ENCODE results near the gene GARNL3. TPM values are rescaled to one million over a fixed set of nuclear protein-coding genes. Genes with fewer than 3 reads are reported as not detected.

The GARNL3 gene
- total RNA-seq, 1 donor: 5.8 TPM

DNA sequence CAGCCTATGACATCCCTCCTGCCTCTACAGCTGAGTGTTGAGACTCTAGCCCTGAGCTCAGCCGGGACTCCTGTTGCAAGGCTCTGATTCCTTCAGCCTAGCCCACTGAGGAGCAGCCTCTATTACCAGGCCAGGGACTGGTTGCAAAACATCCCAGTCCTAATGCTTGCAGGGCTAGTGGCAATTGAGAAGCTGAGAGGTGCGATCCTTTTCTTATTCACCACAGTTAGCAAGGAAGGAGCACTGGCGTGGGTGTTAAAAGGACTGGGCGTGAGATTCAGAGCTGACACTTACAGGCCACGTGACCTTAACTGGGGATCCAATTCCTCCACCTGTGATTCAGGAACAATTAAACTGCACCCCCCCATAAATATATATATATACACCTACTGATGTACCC lies 58.8 kb downstream of the GARNL3 start:
- no peak overlapping the region for H3K4me2 ChIP-seq (ENCODE audit: insufficient read depth, low read length)
- H3K27ac ChIP-seq (ENCODE audit: low read depth, low read length): no peak overlapping the region
- H3K9me3 ChIP-seq (ENCODE audit: low read depth, low read length): no peaks in the 10 kb centered on the region
- H3K4me3 ChIP-seq (ENCODE audit: insufficient read depth, low read length): no peak overlapping the region
- H2AFZ ChIP-seq (ENCODE audit: low read length): no peak overlapping the region
- no peak for DNase-seq (ENCODE audit: insufficient read length, low spot score, missing footprints)
- peaks cover 7% of the 10 kb centered on the region for H3K4me1 ChIP-seq (ENCODE audit: insufficient read depth, low read length)
- no peaks in the 10 kb centered on the region for H3K27me3 ChIP-seq (ENCODE audit: insufficient read depth, low read length)
- no peaks in the 10 kb centered on the region for H3K36me3 ChIP-seq (ENCODE audit: insufficient read depth, low read length)
- no peaks in the 10 kb centered on the region for H3K79me2 ChIP-seq (ENCODE audit: insufficient read depth, low read length)
- H4K20me1 ChIP-seq (ENCODE audit: insufficient read depth, low read length): no peaks in the 10 kb centered on the region
- TF ChIP-seq, protein P1, sequence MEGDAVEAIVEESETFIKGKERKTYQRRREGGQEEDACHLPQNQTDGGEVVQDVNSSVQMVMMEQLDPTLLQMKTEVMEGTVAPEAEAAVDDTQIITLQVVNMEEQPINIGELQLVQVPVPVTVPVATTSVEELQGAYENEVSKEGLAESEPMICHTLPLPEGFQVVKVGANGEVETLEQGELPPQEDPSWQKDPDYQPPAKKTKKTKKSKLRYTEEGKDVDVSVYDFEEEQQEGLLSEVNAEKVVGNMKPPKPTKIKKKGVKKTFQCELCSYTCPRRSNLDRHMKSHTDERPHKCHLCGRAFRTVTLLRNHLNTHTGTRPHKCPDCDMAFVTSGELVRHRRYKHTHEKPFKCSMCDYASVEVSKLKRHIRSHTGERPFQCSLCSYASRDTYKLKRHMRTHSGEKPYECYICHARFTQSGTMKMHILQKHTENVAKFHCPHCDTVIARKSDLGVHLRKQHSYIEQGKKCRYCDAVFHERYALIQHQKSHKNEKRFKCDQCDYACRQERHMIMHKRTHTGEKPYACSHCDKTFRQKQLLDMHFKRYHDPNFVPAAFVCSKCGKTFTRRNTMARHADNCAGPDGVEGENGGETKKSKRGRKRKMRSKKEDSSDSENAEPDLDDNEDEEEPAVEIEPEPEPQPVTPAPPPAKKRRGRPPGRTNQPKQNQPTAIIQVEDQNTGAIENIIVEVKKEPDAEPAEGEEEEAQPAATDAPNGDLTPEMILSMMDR (IDR thresholded peaks at IDR 0.05; ENCODE audit: extremely low read depth, low read depth, low read length): no peak

DNA sequence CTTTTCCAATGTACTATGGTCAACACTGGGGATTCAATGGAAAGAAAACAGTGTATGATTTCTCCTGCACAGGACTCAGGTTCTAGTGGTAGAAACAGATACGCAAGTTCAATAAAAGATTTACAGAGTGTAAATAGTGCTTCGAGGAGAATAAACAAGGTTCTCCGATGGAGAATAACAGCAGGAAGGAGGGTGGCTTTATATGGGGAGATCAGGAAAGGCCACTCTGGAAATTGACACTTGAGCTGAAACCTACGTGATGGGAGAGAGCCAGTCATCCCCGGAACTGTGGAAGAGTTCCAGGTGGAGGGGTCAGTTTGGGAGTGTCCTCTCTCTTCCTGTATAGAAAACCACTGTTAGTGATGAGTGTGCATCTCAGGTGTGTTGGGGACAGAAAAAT lies 65.9 kb downstream of the GARNL3 start:
- no peaks in the 10 kb centered on the region for H3K9me3 ChIP-seq (ENCODE audit: low read depth, low read length)
- no peak for DNase-seq (ENCODE audit: insufficient read length, low spot score, missing footprints)
- H3K27me3 ChIP-seq (ENCODE audit: insufficient read depth, low read length): peaks cover 4% of the 10 kb centered on the region
- H3K4me2 ChIP-seq (ENCODE audit: insufficient read depth, low read length): no peak overlapping the region
- no peaks in the 10 kb centered on the region for H3K79me2 ChIP-seq (ENCODE audit: insufficient read depth, low read length)
- peaks cover under 1% of the 10 kb centered on the region for H3K4me1 ChIP-seq (ENCODE audit: insufficient read depth, low read length)
- no peaks in the 10 kb centered on the region for H3K36me3 ChIP-seq (ENCODE audit: insufficient read depth, low read length)
- H2AFZ ChIP-seq (ENCODE audit: low read length): no peak overlapping the region
- no peak overlapping the region for H3K4me3 ChIP-seq (ENCODE audit: insufficient read depth, low read length)
- TF ChIP-seq, protein P1 (IDR thresholded peaks at IDR 0.05; ENCODE audit: extremely low read depth, low read depth, low read length): no peak
- no peak overlapping the region for H3K27ac ChIP-seq (ENCODE audit: low read depth, low read length)
- H4K20me1 ChIP-seq (ENCODE audit: insufficient read depth, low read length): no peaks in the 10 kb centered on the region

DNA sequence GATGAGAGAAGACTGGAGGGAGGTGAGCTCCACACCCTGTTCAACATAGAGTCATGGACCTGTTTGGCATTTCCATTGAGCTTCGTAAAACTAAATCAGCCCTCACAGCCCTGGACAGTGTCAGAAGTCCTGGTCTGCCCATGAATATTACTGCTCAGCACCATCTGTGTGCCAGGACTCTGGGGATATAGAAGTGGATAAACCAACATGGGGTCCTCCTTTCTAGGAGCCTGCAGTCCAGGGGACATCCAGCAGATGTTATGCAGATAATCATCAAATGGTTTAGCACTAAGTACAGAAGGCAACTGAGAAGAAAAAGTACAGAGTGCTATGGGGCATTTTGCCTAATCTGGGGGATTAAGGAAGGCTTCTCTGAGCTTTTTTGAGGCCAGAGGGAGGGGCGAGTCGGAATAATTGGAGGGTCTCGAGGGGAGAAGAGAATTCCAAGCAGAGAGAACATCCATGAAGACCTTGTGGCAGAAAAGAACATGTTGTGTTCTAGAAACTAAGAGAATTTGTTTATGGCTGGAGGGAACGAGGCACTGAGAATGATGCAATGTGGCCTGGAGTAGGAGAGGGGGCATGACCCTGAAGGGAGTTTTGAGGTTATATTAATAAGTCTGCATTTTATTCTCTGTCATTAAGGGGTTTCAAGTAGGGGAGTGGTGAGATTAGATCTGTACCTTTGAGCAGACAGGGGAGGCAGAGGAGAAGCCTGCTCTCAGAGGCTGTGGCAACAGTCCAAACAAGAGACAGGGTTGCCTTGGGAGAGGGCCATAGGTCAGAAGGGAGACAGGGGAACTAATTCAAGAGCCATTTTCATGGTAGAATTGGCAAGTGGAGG lies 68.9 kb downstream of the GARNL3 start:
- Histone ChIP-seq H3K4me3 (ENCODE audit: insufficient read depth, low read length) (no peak overlapping the region), H3K79me2 (ENCODE audit: insufficient read depth, low read length) (no peaks in the 10 kb centered on the region), H3K4me2 (ENCODE audit: insufficient read depth, low read length) (no peak overlapping the region), H3K4me1 (ENCODE audit: insufficient read depth, low read length) (peaks cover 21% of the 10 kb centered on the region), H4K20me1 (ENCODE audit: insufficient read depth, low read length) (no peaks in the 10 kb centered on the region), H3K27ac (ENCODE audit: low read depth, low read length) (no peak overlapping the region), H3K27me3 (ENCODE audit: insufficient read depth, low read length) (peaks cover 4% of the 10 kb centered on the region), H3K9me3 (ENCODE audit: low read depth, low read length) (no peaks in the 10 kb centered on the region), H2AFZ (ENCODE audit: low read length) (no peak overlapping the region), H3K36me3 (ENCODE audit: insufficient read depth, low read length) (no peaks in the 10 kb centered on the region)
- TF ChIP-seq, protein P1 (IDR thresholded peaks at IDR 0.05; ENCODE audit: extremely low read depth, low read depth, low read length): no peak
- DNase-seq (ENCODE audit: insufficient read length, low spot score, missing footprints): no peak

DNA sequence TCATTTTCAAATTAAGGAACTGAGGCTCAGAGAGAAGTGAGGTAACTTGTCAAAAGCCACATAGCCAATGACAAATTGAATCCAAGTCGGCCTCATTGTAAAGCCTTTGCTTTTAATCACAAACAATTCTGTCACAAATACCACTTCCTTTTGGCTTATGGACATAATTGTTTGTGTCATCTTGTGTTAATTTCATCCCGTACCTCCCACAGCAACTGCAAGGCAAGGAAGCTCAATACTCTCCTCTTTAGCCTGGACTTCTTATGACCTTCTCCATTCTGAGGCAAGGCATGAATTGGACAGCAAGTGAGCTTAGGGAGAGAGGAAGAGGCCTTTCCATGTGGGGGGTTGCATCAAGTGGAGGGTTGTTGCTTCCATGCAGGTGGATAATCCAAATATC lies 70.2 kb downstream of the GARNL3 start:
- Histone ChIP-seq H3K27ac (ENCODE audit: low read depth, low read length) (no peak overlapping the region), H3K79me2 (ENCODE audit: insufficient read depth, low read length) (no peaks in the 10 kb centered on the region), H4K20me1 (ENCODE audit: insufficient read depth, low read length) (no peaks in the 10 kb centered on the region), H3K36me3 (ENCODE audit: insufficient read depth, low read length) (no peaks in the 10 kb centered on the region), H3K27me3 (ENCODE audit: insufficient read depth, low read length) (peaks cover 4% of the 10 kb centered on the region), H2AFZ (ENCODE audit: low read length) (no peak overlapping the region), H3K4me1 (ENCODE audit: insufficient read depth, low read length) (peaks cover 21% of the 10 kb centered on the region), H3K4me2 (ENCODE audit: insufficient read depth, low read length) (no peak overlapping the region), H3K9me3 (ENCODE audit: low read depth, low read length) (no peaks in the 10 kb centered on the region), H3K4me3 (ENCODE audit: insufficient read depth, low read length) (no peak overlapping the region)
- TF ChIP-seq, protein P1 (IDR thresholded peaks at IDR 0.05; ENCODE audit: extremely low read depth, low read depth, low read length): no peak
- no peak for DNase-seq (ENCODE audit: insufficient read length, low spot score, missing footprints)

Data from osteoblast (primary cell).